GM18868 (cell line): ENCODE measurements around the gene ZNF813.

Experiments
- ATAC-seq: cut with Tn5 transposase; IDR thresholded peaks from one replicate; pipeline ENCODE4 v1.9.1; 2021; ENCODE audit warnings: mild to moderate bottlenecking, moderate library complexity; ENCODE audit not compliant: unreplicated experiment

The ZNF813 gene

DNA sequence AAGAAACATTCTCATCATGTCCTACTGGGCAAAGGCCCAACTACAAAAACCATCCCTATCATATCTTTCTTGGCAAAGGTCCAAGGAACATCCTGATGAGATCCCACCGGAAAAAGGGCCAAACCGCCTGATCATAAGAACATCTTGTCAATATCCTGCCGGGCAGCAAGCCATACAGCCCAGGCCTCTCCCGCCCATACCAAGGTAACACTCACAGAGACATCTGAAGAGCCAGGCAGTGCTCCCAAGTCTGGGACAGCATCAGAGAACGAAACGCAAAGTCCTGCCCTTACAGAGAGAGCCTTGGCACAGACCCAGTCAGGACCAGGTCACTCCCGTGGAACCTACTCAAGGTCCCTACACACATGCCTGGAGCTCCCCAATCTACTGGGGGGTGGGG is 51.9 kb downstream of the ZNF813 start:
- ATAC-seq: no peak

DNA sequence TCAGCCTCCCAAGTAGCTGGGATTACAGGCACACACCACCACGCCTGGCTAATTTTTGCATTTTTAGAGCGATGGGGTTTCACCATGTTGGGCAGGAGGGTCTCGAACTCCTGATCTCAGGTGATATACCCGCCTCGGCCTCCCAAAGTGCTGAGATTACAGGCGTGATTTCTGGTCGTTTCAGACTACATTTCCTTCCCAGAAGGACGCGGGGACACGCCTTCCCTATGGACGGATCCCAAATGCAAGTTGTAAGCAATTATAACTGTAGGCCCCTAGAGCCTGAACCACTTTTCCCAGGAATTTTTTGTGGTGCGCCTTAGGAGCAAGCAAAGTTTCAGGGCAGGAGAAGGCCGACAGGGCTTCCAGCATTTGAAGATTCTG is 52.6 kb downstream of the ZNF813 start:
- no peak for ATAC-seq

DNA sequence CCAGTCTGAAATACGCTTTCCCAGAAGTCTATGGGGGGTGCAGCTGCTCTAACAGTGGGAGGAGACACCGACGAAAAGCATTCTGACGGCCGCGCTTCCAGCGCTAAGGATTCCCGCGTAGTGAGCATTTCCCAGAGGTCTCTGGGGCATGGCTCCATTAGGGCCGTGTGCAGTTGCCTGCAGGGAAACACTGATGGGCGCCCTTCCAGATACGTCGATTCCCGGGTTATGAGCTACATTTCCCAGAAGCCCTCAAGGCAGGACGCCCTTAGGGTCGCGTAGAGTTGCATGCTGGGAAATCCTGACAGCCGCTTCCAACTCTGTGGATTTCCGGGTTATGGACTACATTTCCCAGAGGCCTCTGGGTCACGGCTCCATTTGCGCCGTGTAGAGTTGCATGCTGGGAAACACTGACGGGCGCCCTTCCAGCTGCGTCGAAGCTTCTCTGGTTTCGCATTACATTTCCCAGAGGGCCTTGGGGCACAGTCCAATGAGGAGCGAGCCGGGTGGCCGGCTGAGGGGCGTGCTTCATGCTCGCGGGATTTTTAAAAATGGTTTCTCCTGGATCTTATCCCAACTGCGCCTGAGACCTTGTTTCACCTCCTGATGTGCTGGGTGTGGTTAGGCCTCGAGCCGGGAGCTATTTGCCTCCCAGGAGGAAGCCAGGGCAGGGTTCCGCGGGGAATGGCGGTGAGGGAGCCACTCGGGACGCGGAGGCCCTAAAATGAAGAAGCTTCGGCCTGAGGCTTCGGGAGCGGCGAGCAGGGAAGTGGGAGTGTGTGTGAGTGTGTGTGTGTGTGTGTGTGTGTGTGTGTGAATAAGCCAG is 53.2 kb downstream of the ZNF813 start:
- peak; percentile 98 for ATAC-seq

DNA sequence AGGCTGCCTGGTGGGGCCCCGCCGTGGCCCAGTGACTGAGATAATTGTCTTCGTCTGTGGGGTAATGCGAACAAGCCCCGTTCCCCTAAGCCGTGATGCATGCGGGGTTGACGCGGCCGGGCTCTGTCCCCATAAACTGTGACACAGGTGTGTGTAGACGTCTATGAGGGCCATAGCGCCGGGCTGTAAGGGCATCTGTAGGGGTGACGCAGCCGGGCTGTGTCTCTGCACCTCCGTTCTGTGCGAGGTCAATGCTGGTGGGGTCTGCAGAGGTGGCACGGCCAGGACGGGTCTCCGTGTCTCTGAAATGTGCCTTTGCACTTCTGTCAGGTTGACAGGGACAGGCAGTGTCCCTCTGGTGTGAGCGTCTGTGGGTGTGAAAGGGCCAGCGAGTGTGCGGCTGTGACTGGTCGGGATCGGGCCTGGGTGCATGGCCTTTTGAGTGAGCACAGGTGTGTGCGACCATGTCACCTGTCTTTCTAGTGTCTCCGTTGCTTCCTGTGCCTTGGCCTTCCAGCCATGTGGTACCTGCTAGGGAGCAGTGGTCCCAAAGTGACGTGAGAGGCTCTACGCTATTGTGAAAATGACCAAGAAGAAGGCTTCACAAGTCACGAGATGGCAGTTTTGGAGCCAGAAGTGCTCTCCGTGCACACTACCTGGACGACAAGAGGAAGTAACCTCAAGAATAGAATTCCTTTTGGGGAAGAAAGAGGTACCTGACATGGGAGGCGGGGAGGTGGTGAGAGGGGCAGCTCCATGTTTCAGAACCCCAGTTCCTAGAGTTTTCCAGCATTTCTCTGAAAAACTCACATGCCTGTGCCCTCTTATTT is 54.1 kb downstream of the ZNF813 start:
- ATAC-seq: no peak

DNA sequence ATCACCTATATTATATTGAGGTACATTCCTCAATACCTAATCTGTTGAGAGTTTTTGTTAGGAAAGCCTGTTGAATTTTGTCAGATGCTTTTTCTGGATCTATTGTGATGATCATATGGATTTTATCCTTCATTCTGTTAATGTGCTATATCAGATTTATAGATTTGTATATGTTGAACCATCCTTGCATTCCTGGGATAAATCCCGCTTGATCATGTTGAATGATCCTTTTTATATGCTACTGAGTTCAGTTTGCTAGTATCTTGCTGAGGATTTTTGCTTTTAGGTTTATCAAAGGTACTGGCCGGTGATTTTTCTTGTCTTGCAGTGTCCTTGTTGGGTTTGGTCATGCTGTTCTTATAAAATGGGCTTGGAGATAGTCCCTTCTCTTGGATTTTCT is 58.4 kb downstream of the ZNF813 start:
- ATAC-seq: no peak

DNA sequence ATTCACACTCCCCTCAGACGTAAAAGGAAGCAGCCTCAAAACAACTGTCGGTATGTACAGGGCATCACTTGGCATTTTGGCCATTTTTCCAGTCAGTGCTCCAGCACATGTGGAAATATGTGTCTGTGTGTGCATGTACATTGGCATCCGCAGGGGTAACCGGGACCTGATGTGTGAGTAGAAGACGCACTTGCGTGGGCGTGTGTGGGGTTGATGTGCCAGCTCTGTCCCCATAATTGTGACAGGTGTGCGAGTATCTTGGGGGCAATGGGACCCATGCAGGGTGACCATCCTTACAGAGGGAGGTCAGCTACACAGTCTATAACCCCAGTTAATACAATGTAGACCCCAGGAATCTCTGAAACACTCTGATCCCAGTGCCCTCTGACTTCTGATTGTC is 63.1 kb downstream of the ZNF813 start:
- ATAC-seq: no peak

DNA sequence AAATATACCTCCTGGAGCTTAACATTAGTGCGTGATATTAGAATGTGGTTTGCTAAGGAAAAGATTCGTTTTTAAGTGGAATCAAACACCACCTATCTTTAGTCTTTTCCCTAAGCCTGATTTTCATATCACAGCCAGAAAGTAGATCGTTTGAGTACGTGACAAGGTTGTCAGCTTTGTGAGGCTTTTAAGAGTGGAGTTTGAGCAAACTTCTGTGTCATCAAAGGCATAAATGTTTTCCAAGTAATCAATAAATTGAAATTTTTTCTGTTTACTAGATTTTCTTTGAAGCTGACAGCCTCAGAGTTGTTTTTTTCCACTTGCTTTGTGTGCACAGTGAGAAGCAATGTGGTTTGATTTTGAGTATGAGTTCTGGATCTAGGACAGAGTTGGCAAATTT is 63.9 kb downstream of the ZNF813 start:
- ATAC-seq: no peak

DNA sequence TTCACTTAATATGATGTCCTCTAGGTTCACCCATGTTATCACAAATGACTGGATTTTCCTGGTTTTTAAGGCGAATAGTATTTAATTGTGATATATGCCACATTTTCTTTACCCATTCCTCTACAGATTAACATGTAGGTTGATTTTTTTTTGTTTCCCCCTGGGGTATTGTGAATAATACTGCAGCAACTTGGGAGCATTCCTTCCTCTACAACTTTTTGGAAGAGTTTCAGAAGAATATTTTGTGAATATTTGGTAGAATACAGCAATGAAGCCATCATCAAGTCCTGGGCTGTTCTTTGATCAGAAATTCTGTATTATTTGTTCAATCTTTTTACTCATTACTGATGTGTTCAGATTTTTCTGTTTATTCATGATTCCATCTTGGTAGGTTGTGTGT is 64.8 kb downstream of the ZNF813 start:
- no peak for ATAC-seq

DNA sequence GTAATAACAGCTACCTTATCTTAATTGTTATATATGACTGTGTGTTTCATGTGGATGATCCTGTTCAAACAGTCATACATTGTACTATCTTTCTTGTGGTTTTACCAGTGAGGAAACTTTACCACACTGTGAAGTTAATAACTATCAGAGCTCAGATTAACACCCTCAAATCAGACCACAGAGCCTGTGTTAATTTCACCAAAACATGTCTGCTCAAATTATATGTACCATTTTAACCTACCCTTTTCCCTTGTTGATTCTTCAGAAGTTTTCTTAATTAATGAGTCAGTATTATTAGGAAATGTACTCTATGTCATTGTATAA is 68.7 kb downstream of the ZNF813 start:
- ATAC-seq: no peak

DNA sequence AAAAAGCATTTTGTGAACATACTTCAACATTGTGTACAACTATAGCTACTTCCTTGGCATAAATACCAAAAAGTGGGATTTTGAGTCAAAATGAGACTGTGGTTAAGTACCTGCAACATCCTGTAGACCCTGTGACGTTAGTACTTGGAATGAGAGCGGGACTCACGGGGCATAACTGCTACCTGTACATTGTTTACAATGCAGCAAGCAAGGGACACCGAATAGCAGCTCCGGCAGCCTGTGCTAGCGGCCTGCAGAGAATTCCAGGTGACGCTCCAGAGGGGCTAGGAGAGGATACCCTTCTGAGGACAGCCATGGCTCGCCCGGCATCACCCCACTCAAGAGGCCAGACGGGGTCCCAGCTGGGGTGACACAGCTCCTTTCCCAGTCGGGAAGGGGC is 69.6 kb downstream of the ZNF813 start:
- ATAC-seq: no peak

DNA sequence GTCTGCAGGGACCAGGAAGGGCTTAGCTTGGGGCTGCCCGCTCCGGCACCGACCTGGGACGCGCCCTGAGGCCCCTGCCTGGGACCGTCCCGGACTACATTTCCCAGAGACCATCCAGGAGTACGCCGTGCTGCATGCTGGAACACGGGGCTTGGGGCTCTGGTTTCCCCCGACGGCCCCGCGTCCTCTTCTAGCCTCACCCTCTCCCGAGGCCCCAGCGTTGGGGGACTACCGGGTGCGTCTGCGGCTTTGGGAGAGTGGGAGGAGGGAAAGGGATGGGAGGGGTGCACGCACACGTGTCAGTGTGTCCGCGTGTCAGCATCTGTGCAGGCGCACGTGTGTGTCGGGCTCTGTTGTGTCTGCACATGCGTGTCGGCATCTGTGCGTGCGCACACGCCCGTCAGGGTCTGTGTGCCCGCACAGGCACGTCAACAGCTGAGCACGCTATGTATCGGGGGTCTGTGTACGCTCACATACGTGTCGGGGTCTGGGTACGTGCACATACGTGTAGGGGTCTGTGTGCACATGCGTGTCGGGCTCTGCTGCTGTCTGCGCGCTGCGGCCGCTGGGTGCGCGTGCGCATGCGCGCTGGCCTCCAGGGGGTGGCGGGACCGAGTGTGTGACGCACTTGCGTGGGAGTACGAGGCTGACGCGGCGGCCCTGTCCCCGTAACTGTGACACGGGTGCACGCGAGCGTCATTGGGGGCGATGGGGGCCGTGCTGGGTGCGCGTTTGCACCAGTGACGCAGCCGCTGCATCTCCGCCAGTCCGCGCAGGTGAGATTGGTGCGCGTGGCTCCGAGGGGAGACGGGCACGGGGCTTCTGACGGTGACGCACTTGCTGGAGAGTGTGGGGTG is 70.2 kb downstream of the ZNF813 start, which contains the start of gene ZNF331:
ZNF331 (plus strand) TSS at position 625 of the 857 bp plus-strand sequence. CDS start 31,232 bp downstream, outside the sequence.
- ATAC-seq: peak; percentile 64

DNA sequence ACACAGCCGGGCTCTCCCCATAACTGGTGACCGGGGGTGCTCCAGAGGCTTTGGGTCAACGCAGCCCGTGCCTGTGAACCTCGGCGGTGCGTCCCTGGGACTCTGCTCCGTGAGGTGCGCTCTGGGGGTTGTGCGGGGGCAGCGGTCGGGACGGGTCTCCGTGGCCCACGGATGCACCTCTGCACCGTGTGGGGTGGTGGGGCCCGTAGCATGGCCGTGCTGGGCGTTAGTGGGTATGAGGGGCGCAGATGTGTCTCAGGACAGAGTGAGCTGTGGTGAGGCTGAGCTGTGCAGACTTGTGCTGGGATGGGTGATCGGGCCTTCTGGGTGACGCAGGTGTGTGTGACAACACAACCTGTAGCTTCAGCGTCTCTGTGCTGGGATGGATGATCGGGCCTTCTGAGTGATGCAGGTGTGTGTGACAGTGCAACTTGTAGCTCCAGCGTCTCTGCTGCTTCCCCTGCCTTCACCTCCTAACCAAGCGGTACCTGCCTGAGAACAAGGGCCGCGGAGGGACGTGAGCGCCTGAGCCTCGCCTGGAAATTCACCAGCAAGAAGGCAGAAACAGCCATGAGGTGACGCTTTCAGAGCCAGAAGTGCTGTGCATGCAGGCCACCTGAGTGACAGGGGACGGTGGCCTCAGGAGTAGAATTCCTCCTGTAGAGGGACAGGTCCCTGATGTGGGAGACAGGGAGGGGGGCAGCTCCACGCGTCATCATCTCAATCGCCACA is 71.0 kb downstream of the ZNF813 start:
- ATAC-seq: no peak

DNA sequence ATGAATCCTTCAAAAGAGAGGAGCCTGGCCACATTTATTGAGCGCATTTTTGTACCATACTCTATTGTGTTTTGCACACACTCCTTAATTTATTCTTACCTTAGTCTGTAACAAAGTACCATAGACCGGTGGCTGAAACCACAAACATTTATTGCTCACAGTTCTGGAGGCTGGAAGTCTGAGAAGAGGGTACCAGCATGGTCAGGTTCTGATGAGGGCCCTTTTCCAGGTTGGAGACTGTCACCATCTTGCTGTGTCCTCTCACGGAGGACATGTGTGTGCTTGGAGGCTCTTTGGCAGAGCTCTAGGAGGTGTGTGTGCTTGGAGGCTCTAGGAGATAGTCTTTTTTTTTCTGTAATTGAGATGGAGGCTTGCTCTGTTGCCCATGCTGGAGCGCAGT is 72.6 kb downstream of the ZNF813 start:
- no peak for ATAC-seq

DNA sequence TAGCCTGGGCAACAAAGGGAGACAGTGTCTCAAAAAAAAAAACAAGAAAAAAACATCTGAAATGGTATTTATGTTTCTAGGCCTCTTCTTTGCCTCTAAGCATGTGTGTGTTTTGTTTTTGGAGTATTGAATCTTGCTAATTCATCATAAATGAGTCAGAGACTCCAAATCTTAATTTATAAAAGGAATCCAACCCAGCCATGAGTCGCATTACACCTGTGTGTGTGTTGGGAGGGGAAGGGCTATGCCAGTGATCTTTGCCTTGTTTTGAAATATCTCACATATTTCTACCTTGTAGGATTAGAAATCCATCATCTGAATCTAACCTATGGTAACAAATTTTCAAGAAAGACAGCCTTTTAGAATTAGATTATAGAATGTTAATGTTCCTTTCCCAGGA is 74.4 kb downstream of the ZNF813 start:
- ATAC-seq: no peak

DNA sequence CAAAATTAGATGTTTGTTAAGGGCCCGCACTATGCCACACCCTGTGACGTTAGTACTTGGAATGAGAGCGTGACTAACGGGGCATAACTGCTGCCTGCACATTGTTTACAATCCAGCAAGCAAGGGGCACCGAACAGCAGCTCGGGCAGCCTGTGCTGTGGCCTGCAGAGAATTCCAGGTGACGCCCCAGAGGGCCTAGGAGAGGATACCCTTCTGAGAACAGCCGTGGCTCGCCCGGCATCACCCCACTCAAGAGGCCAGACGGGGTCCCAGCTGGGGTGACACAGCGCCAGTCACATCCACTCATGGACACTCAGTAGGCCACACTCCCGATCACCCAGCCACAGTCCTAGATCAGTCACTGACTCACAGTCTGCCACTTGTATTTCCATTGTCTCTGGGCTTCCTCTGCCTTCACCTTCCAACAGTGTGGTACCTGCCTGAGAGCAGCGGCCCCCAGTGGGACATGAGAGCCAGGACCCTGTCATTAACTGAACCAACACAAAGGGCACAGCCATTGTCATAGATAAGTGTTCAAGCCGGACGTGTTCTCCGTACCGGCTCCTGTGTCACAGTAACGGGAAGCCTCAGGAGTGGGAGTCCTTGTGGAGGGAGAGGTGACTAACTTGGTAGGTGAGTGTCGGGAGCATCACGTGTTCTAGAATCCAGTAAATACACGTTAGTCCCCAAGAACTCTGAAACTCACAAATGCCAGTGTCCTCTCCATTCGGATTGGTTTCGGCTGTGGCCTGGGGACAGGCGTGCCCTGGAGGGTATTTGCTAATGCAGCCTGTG is 77.9 kb downstream of the ZNF813 start:
- ATAC-seq: no peak
